Stomach smooth muscle (tissue), 2 donors: ENCODE measurements around the gene MMP20.

Experiments
- H3K27ac ChIP-seq: one replicate; pipeline ENCODE4 v1.7.0; 2013; ENCODE audit warnings: mild to moderate bottlenecking, low read length, inconsistent platforms
- H3K27me3 ChIP-seq, 2 donors: one replicate each; pipeline ENCODE4 v1.7.0; 2013; ENCODE audit warnings: low read length in 2 of 2; ENCODE audit not compliant: insufficient read depth in 2 of 2, control insufficient read depth in 1 of 2
- H3K36me3 ChIP-seq, 2 donors: one replicate each; pipeline ENCODE4 v1.7.0; 2013; ENCODE audit warnings: low read length in 2 of 2; ENCODE audit not compliant: control insufficient read depth in 2 of 2, insufficient read depth in 2 of 2
- H3K4me1 ChIP-seq: one replicate; pipeline ENCODE4 v1.7.0; 2013; ENCODE audit warnings: low read length; ENCODE audit not compliant: control insufficient read depth, insufficient read depth
- H3K4me3 ChIP-seq, 2 donors: one replicate each; pipeline ENCODE4 v1.7.0; 2013; ENCODE audit warnings: low read length in 2 of 2
- H3K9ac ChIP-seq, 2 donors: one replicate each; pipeline ENCODE4 v1.7.0; 2013; ENCODE audit warnings: low read length in 2 of 2, mild to moderate bottlenecking in 1 of 2
- H3K9me3 ChIP-seq, 2 donors: one replicate each; pipeline ENCODE4 v1.7.0; 2013; ENCODE audit warnings: low read length in 2 of 2; ENCODE audit not compliant: control insufficient read depth in 2 of 2
- donor health status: healthy.
- donor health status: Pancreatic carcinoma.

Gene MMP20

DNA sequence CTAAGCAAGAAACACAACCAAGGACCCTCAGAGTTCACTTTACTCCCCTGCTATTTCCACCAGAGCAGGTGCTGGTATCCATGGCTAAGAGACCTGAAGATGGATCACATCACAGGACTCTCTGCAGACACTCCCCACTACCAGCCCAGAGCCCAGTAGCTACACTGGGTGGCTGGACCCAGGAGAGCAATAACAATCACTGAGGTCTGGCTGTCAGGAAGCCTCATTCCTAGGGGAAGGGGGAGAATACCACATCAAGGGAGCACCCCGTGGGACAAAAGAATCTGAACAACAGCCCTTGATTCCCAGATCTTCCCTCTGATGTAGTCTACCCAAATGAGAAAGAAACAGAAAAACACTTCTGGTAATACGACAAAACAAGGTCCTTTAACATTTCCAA lies 85.6 kb downstream of the MMP20 start:
- Histone ChIP-seq H3K9me3 (no peaks in the 10 kb centered on the region), H3K36me3 (no peaks in the 10 kb centered on the region), H3K4me1 (no peaks in the 10 kb centered on the region), H3K9ac (no peak overlapping the region), H3K4me3 (no peak overlapping the region), H3K27me3 (no peaks in the 10 kb centered on the region), H3K27ac (no peak overlapping the region)

- Histone ChIP-seq H3K9me3 (no peaks in the 10 kb centered on the region), H3K4me3 (no peak overlapping the region)
Observed at GRCh38 chr11:102538932-102539331, 86.2 kb downstream of the MMP20 start.

GRCh38 chr11:102534261-102534872 lies 90.8 kb downstream of the MMP20 start:
- Histone ChIP-seq H3K4me1 (no peaks in the 10 kb centered on the region), H3K27me3 (no peaks in the 10 kb centered on the region), H3K9ac (no peak overlapping the region), H3K9me3 (no peaks in the 10 kb centered on the region), H3K4me3 (no peak overlapping the region), H3K27ac (no peak overlapping the region), H3K36me3 (no peaks in the 10 kb centered on the region)

More at GRCh38 chr11:102538932-102539331, 86.2 kb downstream of the MMP20 start:
- H3K27me3 ChIP-seq, result no peaks in the 10 kb centered on the region
- no peak overlapping the region for H3K27ac ChIP-seq
- H3K36me3 ChIP-seq, result no peaks in the 10 kb centered on the region
- H3K9ac ChIP-seq, result no peak overlapping the region
- H3K4me1 ChIP-seq, result no peaks in the 10 kb centered on the region

- H3K36me3 ChIP-seq, result no peaks in the 10 kb centered on the region
- no peak within 1 kb of the TSS for H3K9ac ChIP-seq
- H3K4me1 ChIP-seq, result no peaks in the 10 kb centered on the region
- H3K27ac ChIP-seq, result no peak within 1 kb of the TSS
- no peaks in the 10 kb centered on the region for H3K9me3 ChIP-seq
- no peak within 1 kb of the TSS for H3K4me3 ChIP-seq
- H3K27me3 ChIP-seq, result no peaks in the 10 kb centered on the region
Observed at GRCh38 chr11:102530558-102530957, 94.6 kb downstream of the MMP20 start, which contains the start of gene MMP7. MMP7 (minus strand) TSS chr11:102530747; CDS start chr11:102530700, 47 bp downstream.

- no peak overlapping the region for H3K27ac ChIP-seq
- no peaks in the 10 kb centered on the region for H3K4me1 ChIP-seq
- H3K9me3 ChIP-seq, result no peaks in the 10 kb centered on the region
- H3K4me3 ChIP-seq, result no peak overlapping the region
- H3K9ac ChIP-seq, result no peak overlapping the region
- H3K36me3 ChIP-seq, result no peaks in the 10 kb centered on the region
- no peaks in the 10 kb centered on the region for H3K27me3 ChIP-seq
Observed at GRCh38 chr11:102528618-102529017, 96.5 kb downstream of the MMP20 start.

- Histone ChIP-seq H3K9ac (no peak overlapping the region), H3K27me3 (no peaks in the 10 kb centered on the region), H3K4me1 (no peaks in the 10 kb centered on the region), H3K36me3 (no peaks in the 10 kb centered on the region), H3K4me3 (no peak overlapping the region), H3K9me3 (no peaks in the 10 kb centered on the region), H3K27ac (no peak overlapping the region)
Observed at GRCh38 chr11:102527684-102528083, 97.4 kb downstream of the MMP20 start.

- H3K27ac ChIP-seq, result no peak overlapping the region
Observed at GRCh38 chr11:102527041-102527440, 98.1 kb downstream of the MMP20 start.

More at GRCh38 chr11:102527041-102527440, 98.1 kb downstream of the MMP20 start:
- no peaks in the 10 kb centered on the region for H3K27me3 ChIP-seq
- H3K9ac ChIP-seq, result no peak overlapping the region
- H3K4me3 ChIP-seq, result no peak overlapping the region
- H3K9me3 ChIP-seq, result no peaks in the 10 kb centered on the region
- no peaks in the 10 kb centered on the region for H3K4me1 ChIP-seq
- no peaks in the 10 kb centered on the region for H3K36me3 ChIP-seq
